Liver (tissue), 9 donors: ENCODE measurements around the gene FLII. TPM values are rescaled to one million over a fixed set of nuclear protein-coding genes. Genes with fewer than 3 reads are reported as not detected.

Source experiments
- DNase-seq: peaks from one replicate; pipeline ENCODE4 v3.0.0-alpha.2; 2017; ENCODE audit warnings: low spot score
- H3K27ac ChIP-seq, 2 donors: one replicate each; pipeline ENCODE4 v1.7.0; 2013; ENCODE audit warnings: inconsistent platforms in 2 of 2, low read length in 2 of 2, control low read depth in 1 of 2, low read depth in 1 of 2, mild to moderate bottlenecking in 1 of 2
- H3K27me3 ChIP-seq, 4 donors: one replicate each; pipeline versions ENCODE4 v1.6.1 to v1.7.0; 2013; ENCODE audit warnings: low read length in 3 of 4, inconsistent platforms in 1 of 4, mild to moderate bottlenecking in 1 of 4, moderate library complexity in 1 of 4; ENCODE audit not compliant: control insufficient read depth in 4 of 4, insufficient read depth in 4 of 4
- H3K36me3 ChIP-seq, 4 donors: one replicate each; pipeline versions ENCODE4 v1.6.1 to v1.7.0; 2013; ENCODE audit warnings: low read length in 3 of 4, mild to moderate bottlenecking in 3 of 4, low read depth in 1 of 4, moderate library complexity in 1 of 4; ENCODE audit not compliant: control insufficient read depth in 4 of 4, insufficient read depth in 3 of 4
- H3K4me1 ChIP-seq, 4 donors: one replicate each; pipeline versions ENCODE4 v1.6.1 to v1.7.0; 2013; ENCODE audit warnings: low read length in 3 of 4, mild to moderate bottlenecking in 3 of 4, moderate library complexity in 1 of 4; ENCODE audit not compliant: control insufficient read depth in 4 of 4, insufficient read depth in 4 of 4
- H3K4me3 ChIP-seq, 3 donors: one replicate each; pipeline versions ENCODE4 v1.6.1 to v1.7.0; 2013; ENCODE audit warnings: low read length in 3 of 3, control low read depth in 1 of 3, low read depth in 1 of 3, mild to moderate bottlenecking in 1 of 3
- H3K9ac ChIP-seq, 2 donors: one replicate each; pipeline ENCODE4 v1.7.0; 2013; ENCODE audit warnings: low read length in 2 of 2, mild to moderate bottlenecking in 2 of 2, moderate library complexity in 2 of 2, control low read depth in 1 of 2, low read depth in 1 of 2
- H3K9me3 ChIP-seq, 4 donors: one replicate each; pipeline versions ENCODE4 v1.6.1 to v1.7.0; 2013; ENCODE audit warnings: low read length in 3 of 4; ENCODE audit not compliant: control insufficient read depth in 4 of 4
- FOXA1 ChIP-seq: IDR thresholded peaks from 2 replicates; pipeline ENCODE4 v1.6.1; 2016; ENCODE audit warnings: antibody characterized with exemption
- GABPA ChIP-seq, 2 donors: IDR thresholded peaks in 1 of 2; conservative IDR thresholded peaks in 1 of 2; 2 replicates each; pipeline ENCODE4 v1.6.1; 2016; ENCODE audit warnings: antibody characterized with exemption in 2 of 2, mild to moderate bottlenecking in 1 of 2, moderate library complexity in 1 of 2
- HNF4G ChIP-seq: IDR thresholded peaks from 2 replicates; pipeline ENCODE4 v1.6.1; 2016; ENCODE audit warnings: antibody characterized with exemption
- NR2F2 ChIP-seq: IDR thresholded peaks from 2 replicates; pipeline ENCODE4 v1.6.1; 2016; ENCODE audit warnings: antibody characterized with exemption
- RAD21 ChIP-seq, 2 donors: IDR thresholded peaks; 2 replicates each; pipeline ENCODE4 v1.6.1; 2016; ENCODE audit warnings: antibody characterized with exemption in 2 of 2, mild to moderate bottlenecking in 2 of 2
- TAF1 ChIP-seq: conservative IDR thresholded peaks from 2 replicates; pipeline ENCODE4 v1.6.1; 2016; ENCODE audit warnings: antibody characterized with exemption, mild to moderate bottlenecking
- YY1 ChIP-seq: IDR thresholded peaks from 2 replicates; pipeline ENCODE4 v1.6.1; 2016; ENCODE audit warnings: antibody characterized with exemption, mild to moderate bottlenecking
- WGBS: extraction: QIAGEN DNeasy Blood & Tissue Kit; methylation state at CpG from one replicate; pipeline ENCODE4 v1.1.7; 2013; 5-methylcytosine and 5-hydroxymethylcytosine counted together
- polyA plus RNA-seq, 2 donors: library from polyadenylated mRNA; stranded (reverse) in 1 of 2; unstranded in 1 of 2; fragments of 200-250 nt in 1 of 2; fragments of >200 nt in 1 of 2; fragmentation: Nextera tagmentation in 1 of 2; extraction: Ambion mirVana in 1 of 2; gene quantifications; one replicate each; pipeline versions ENCODE4 v1.2.1 to v1.2.3, GENCODE V29; 2013 to 2015
- total RNA-seq, 2 donors: library from RNA; depleted of rRNA; stranded (reverse); fragments of >200 nt; gene quantifications; one replicate each; pipeline ENCODE4 v1.2.3, GENCODE V29; 2014
- TF ChIP-seq, protein P1 (sequence below): IDR thresholded peaks from 2 replicates; pipeline ENCODE4 v1.6.1; 2016; ENCODE audit warnings: antibody characterized with exemption, mild to moderate bottlenecking
- TF ChIP-seq, protein P2 (sequence below): IDR thresholded peaks from 2 replicates; pipeline ENCODE4 v1.6.1; 2016; ENCODE audit warnings: antibody characterized with exemption
- donor health status: healthy.
- donor health status: healthy.
- donor health status: healthy.
- donor health status: healthy.
- donor health status: healthy.

FLII gene
- total and polyA plus RNA-seq, 4 donors: 49.3 to 90.9 (median 76.3) TPM

DNA sequence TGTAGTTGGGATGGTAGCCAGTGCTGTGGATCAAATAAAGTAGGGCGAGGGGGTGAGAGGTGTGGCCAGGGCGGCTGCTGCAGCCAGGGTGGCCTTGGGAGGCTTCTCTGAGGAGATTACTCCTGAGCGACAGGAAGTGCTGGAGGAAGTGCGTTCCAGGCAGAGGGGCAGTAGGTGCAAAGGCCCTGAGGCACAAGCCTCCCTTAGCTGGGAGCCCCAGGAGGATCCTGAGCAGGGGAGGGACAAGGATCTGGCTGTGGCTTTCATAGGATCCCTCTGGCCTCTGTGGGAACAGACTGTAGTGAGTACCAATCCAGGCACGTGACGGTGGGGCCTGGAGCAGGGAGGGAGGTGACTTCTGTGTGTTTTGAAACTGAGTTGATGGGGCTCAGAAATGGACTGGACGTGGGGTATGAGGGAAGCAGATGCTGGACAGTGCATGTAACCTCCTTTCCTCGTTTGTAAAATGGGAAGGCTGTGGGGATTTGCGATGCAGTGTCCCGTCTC, 30.3 kb downstream of the FLII start:
- no peaks in the 10 kb centered on the region for H3K27me3 ChIP-seq
- WGBS: 94% methylated on average over 10 of the region's 10 CpGs
- no peak overlapping the region for H3K4me3 ChIP-seq
- peaks cover 0 to 15% (median 6%) of the 10 kb centered on the region in 4 donors for H3K4me1 ChIP-seq
- DNase-seq: no peak
- no peaks in the 10 kb centered on the region for H3K36me3 ChIP-seq
- H3K9ac ChIP-seq: no peak overlapping the region
- no peaks in the 10 kb centered on the region for H3K9me3 ChIP-seq
- no peak overlapping the region for H3K27ac ChIP-seq
- TF ChIP-seq GABPA (IDR thresholded peaks at IDR 0.05 in 1 of 2, conservative IDR thresholded peaks at IDR 0.05 in 1 of 2) (no peak), RAD21 (IDR thresholded peaks at IDR 0.05) (no peak), TAF1 (no peak), FOXA1 (no peak), NR2F2 (no peak), HNF4G (no peak)
- TF ChIP-seq, protein P1, sequence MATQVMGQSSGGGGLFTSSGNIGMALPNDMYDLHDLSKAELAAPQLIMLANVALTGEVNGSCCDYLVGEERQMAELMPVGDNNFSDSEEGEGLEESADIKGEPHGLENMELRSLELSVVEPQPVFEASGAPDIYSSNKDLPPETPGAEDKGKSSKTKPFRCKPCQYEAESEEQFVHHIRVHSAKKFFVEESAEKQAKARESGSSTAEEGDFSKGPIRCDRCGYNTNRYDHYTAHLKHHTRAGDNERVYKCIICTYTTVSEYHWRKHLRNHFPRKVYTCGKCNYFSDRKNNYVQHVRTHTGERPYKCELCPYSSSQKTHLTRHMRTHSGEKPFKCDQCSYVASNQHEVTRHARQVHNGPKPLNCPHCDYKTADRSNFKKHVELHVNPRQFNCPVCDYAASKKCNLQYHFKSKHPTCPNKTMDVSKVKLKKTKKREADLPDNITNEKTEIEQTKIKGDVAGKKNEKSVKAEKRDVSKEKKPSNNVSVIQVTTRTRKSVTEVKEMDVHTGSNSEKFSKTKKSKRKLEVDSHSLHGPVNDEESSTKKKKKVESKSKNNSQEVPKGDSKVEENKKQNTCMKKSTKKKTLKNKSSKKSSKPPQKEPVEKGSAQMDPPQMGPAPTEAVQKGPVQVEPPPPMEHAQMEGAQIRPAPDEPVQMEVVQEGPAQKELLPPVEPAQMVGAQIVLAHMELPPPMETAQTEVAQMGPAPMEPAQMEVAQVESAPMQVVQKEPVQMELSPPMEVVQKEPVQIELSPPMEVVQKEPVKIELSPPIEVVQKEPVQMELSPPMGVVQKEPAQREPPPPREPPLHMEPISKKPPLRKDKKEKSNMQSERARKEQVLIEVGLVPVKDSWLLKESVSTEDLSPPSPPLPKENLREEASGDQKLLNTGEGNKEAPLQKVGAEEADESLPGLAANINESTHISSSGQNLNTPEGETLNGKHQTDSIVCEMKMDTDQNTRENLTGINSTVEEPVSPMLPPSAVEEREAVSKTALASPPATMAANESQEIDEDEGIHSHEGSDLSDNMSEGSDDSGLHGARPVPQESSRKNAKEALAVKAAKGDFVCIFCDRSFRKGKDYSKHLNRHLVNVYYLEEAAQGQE: no peak
- TF ChIP-seq, protein P2, sequence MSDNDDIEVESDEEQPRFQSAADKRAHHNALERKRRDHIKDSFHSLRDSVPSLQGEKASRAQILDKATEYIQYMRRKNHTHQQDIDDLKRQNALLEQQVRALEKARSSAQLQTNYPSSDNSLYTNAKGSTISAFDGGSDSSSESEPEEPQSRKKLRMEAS: no peak

DNA sequence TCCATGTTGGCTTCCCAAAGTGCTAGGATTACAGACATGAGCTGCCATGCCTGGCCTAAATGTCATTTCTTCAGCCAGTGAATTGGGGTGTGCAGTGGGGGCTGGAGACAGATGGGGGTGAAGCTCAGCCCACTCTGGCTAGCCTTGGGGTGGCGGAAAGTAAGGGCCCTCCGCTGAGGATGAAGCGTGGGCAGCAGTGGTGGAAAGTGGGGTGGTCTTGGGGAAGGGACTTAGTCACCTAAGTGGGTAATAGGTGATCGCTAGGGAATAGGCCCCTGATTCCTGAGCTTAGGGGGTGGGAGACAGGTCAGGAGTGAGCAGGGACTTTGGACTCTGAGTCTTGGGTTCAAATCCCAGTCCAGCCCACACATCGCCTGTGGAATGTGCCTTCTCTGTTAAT, 30.9 kb downstream of the FLII start:
- Histone ChIP-seq H3K4me1 (peaks cover 0 to 15% (median 6%) of the 10 kb centered on the region in 4 donors), H3K4me3 (no peak overlapping the region), H3K27ac (no peak overlapping the region), H3K9me3 (no peaks in the 10 kb centered on the region), H3K9ac (no peak overlapping the region), H3K36me3 (no peaks in the 10 kb centered on the region), H3K27me3 (no peaks in the 10 kb centered on the region)
- TF ChIP-seq YY1 (no peak), GABPA (IDR thresholded peaks at IDR 0.05 in 1 of 2, conservative IDR thresholded peaks at IDR 0.05 in 1 of 2) (no peak), TAF1 (no peak)
- no peak for DNase-seq
- WGBS: 97% methylated on average over 5 of the region's 5 CpGs

DNA sequence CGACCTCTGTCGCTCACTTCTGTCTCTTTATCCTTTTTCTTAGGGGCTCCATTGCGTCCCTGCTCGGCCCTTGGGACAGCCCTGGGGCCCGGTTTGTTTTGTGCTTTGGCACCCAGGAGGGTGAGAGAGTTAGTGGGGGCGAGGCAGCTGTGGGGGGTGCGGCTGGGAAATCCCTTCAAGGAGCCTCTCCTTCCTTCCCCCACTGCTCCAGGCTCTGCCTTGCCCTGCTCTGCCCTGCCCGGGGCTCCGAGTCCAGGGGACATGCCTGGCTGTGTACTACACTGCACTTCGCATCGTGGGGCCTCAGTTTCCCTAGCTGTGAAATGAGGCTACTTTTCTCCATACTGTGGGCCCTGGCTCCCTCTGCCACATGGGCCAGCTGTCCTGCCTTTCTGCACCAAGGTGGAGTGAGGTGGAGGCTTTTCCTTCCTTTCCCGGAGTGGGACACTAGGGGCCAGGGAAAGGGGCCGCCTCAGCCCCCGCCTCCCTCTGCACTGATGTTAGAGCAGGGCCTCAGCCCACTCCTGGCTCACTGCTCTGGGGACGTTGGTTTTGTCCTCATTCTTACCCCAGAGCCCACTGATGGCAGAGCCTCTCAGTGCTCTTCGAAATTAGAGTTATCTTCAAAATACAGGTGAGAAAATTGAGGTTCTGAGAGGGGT, 32.1 kb downstream of the FLII start:
- whole genome bisulfite sequencing: 57% methylated on average over 16 of the region's 16 CpGs
- DNase-seq: no peak
- H3K4me3 ChIP-seq: peak overlapping the region; percentile 18 to 85 (median 43)
- peaks cover 0 to 15% (median 6%) of the 10 kb centered on the region in 4 donors for H3K4me1 ChIP-seq
- TF ChIP-seq, protein P1: no peak
- H3K27me3 ChIP-seq: no peaks in the 10 kb centered on the region
- H3K27ac ChIP-seq: no peak overlapping the region
- H3K36me3 ChIP-seq: no peaks in the 10 kb centered on the region
- H3K9ac ChIP-seq: no peak overlapping the region
- H3K9me3 ChIP-seq: no peaks in the 10 kb centered on the region
